ENCODE results near the gene TNC.

GRCh38 chr9:115132648-115133047 lies 14.7 kb upstream of the TNC start:
- no peak for TF ChIP-seq CTCF (IDR thresholded peaks at IDR 0.05)
- TF ChIP-seq POLR2A (IDR thresholded peaks at IDR 0.05): no peak
